ENCODE results near the gene OR10S1.
"Not testable (repeated sequence)": the region's sequence is repeated elsewhere in the genome, so short reads cannot be mapped to it uniquely, and the experiment has no call there.

The OR10S1 gene, protein sequence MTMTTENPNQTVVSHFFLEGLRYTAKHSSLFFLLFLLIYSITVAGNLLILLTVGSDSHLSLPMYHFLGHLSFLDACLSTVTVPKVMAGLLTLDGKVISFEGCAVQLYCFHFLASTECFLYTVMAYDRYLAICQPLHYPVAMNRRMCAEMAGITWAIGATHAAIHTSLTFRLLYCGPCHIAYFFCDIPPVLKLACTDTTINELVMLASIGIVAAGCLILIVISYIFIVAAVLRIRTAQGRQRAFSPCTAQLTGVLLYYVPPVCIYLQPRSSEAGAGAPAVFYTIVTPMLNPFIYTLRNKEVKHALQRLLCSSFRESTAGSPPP

DNA sequence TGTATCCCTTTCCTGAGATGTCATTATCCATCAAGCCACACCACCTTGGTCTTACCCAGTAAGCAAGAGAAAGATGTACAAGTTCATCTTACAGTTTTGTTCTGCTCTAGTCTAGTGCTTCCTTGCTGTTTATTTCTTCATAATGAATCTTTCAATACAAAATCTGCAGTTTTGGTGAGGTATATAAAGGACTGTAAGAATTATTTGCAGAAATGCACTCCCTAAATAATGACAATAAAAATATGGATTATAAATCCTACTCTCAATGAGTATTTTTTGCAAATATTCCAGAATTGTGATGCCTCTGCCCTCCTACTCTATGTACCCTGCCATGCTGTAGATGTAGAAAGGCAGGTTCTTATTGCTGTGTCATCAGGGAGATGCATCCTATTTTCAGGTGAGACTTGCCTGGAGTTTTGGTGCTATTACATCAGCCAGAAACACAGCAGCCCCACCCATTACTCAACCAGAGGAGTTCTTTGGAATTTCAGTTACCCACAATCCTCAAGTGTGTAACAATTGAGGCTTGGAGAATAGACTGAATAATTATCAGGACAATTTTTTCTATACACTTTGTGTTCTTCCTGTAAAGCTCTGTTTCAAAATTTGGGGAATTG is at the start of gene OR10S1:
Gene OR10S1, minus strand, starts transcription at position 51 of the 617 bp plus-strand sequence. CDS start 117 bp downstream, outside the sequence.
- DNase-seq: no peak

DNA sequence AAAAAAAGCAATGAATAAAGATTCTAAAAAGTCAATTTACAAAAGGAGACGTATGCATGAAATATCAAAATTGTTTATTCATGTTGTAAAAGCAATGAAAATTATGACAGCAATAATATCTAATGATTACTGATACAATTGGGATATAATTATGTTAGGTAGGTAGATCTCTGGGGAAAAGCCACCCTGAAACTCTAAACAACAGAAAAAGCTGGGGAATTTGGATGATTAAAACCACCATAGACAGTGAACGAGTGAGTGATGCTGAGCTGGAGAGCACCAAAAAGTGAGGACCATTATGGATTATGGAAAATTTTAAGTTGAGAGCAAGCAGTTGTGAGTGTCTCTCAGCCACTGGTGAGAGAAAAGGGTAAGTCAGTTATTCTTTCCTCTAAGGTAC is 48.9 kb upstream of the OR10S1 start, which contains the start of gene OR10G8:
Gene OR10G8, plus strand, starts transcription at position 301 of the 400 bp plus-strand sequence. CDS start 2,825 bp downstream, outside the sequence.
- DNase-seq: no peak

DNA sequence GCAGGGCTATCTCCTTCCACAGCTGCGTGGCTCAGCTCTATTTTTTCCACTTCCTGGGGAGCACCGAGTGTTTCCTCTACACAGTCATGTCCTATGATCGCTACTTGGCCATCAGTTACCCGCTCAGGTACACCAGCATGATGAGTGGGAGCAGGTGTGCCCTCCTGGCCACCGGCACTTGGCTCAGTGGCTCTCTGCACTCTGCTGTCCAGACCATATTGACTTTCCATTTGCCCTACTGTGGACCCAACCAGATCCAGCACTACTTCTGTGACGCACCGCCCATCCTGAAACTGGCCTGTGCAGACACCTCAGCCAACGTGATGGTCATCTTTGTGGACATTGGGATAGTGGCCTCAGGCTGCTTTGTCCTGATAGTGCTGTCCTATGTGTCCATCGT is 38.3 kb upstream of the OR10S1 start:
- not testable (repeated sequence) for DNase-seq

DNA sequence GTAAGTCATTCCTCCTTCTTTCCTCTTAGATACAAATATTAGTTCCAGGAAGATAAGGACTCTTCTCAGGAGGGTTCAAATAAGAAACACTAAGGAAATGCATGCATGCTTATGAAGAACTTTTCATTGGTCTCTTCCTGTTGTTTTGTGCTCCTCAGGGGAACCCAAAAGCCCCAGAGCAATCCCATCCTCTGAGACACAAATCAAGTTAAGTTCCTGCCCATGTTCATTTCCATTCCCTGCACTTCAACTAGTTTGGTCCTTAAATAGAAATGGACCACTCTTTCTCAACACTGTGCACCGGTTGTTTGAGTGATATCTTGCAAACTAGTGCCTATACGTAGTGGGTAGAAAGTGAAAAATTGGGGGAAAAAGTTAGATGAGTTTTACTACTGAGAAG is 35.1 kb upstream of the OR10S1 start, which contains the start of gene OR10G4:
Gene OR10G4, plus strand, starts transcription at position 301 of the 400 bp plus-strand sequence. CDS start 2,578 bp downstream, outside the sequence.
- DNase-seq: no peak

DNA sequence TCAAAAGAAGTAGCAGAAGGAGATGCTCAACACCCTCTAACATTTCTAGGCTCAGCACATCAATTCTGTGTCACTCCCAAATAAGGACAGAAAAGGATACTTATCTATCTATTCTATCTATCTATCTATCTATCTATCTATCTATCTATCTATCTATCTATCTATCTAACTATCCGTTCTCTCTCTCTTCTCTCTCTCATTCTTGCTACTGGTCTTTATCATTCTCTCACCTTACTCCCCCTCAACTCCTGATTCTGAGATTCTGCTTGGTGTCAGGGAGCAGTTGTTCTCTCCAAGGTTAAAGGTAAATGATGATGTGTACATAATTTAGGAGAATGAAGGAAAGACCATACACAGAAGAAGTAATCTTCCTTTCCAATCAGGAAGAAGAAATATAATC is 17.5 kb upstream of the OR10S1 start, which contains the start of gene OR10G6:
Gene OR10G6, minus strand, starts transcription at position 43 of the 400 bp plus-strand sequence. Its CDS starts 0 bp downstream, at position 43.
- DNase-seq: no peak

DNA sequence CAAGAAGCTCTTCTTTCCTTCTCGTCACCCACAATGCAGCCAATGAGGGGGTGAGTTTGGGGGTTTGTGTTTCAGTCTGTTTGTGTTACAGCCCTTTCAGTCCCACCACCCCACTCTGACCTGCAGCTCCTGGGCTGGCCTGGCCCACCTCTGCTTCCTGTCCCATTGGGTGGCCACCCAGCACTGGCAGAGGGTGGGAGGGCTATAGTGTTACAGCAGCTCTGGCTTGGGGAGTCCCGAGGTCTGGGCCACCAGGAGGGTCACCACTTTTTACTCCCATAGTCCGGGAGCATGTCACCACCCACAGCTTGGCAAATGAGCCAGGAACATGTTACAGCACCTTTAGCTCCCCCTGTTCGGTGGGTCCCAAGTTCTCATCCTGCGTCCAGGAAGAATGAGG is 1.7 kb upstream of the OR10S1 start:
- DNase-seq: no peak

DNA sequence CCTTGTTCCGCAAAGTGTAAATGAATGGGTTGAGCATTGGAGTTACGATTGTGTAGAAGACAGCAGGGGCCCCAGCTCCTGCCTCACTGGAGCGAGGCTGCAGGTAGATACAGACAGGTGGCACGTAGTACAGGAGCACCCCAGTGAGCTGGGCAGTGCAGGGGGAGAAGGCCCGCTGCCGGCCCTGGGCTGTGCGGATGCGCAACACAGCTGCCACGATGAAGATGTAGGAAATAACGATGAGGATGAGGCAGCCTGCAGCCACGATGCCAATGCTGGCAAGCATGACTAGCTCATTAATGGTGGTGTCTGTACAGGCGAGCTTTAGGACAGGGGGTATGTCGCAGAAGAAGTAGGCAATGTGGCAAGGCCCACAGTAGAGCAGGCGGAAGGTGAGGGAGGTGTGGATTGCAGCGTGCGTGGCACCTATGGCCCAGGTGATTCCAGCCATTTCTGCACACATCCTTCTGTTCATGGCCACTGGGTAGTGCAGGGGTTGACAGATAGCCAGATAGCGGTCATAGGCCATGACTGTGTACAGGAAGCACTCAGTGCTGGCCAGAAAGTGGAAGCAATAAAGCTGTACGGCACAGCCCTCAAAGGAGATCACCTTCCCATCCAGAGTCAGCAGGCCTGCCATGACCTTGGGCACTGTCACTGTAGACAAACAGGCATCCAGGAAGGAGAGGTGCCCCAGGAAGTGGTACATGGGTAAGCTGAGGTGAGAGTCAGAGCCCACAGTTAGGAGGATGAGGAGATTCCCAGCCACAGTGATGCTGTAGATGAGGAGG is 616 bp downstream of the OR10S1 start:
- no peak for DNase-seq

DNA sequence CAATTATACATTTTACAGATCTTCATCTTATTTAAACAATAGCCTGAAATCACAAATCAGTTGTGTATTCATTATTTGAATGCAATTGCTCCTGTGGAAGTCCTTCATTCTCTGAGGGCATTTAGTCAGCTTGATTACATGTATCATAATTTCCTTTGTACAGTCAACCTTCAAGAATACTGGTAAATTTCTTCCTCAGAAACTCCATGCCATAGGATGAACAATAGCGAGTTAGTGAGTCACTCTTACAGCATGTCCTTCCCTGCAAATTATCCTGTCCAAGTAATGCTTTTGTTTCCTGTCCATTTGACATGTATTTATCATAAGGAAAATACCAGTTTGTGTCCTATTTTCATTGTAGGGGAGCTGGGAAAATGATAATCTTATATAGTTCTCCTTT is 3.8 kb downstream of the OR10S1 start:
- peak; percentile 76 for DNase-seq

DNA sequence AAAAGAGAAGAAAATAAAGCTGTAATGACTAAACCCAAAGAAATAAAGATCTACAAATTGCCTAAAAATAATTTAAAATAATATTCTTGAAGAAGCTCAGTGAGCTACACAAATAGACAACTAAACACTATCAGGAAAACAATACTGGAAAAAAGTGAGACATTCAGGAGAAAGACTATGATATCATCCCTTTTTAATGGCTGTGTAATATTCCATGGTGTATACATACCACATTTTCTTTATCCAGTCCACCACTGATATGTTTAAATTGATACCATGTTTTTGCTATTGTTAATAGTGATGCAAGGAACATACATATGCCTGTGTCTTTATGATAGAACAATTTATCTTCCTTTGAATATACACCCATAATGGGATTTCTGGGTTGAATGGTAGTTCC is 20.8 kb downstream of the OR10S1 start:
- DNase-seq: no peak

DNA sequence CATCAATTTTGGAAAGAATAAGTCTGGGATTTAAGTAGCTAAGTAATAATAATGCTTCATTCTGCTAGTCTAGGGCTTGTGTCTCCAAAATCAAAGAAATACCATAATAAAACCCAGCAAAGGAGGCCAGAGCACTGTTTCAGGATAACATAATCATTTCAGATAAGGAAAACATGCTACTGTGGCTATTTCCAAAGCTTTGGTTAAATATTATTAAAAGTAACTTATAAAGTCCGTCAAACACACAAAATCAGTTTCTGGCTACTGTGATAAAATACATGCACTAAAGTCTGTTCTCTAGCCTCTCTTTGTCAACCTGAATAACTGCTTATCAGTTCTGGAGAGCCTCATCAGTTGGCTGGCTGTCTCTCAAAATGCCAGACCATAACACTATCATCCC is 32.4 kb downstream of the OR10S1 start:
- DNase-seq: no peak

DNA sequence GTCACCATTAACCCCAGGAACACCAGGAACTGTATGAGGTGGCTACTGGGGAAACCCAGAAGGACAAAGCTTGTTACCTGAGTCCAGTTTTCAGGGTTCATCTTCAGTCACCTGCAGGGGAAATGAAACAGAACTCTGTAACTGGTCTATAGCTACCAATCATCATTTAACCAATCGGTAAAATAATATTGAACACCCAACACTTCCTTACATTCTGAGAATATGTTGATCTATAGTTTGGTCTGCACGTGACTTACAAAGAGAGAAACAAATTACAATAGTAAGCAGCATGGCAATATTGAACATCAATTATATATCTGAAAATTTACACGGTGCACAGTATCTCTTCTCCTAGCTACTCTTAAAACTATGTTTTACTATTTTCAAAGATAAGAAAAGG is 33.8 kb downstream of the OR10S1 start, which contains the start of gene OR6T1:
Gene OR6T1, minus strand, starts transcription at position 101 of the 400 bp plus-strand sequence. Its CDS starts 0 bp downstream, at position 101.
- no peak for DNase-seq

DNA sequence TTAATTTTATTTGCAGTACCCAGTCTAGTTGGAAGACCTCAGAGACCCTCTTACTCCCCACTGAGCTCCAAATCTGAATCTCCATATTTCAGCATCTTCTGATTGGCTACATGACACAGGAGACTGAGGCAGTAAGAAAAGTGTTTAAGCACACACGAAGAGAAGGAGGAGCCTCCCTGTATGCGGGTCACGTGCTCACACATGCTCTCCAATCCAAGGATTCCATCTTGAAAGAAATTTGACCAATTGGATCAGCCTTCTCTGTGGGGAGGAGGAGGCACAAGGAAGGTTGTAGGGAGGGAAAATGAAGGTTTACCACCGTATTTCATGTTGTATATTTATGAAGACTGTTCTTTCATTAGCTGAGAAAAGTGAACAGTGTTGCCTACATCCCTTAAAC is 35.2 kb downstream of the OR10S1 start:
- no peak for DNase-seq

DNA sequence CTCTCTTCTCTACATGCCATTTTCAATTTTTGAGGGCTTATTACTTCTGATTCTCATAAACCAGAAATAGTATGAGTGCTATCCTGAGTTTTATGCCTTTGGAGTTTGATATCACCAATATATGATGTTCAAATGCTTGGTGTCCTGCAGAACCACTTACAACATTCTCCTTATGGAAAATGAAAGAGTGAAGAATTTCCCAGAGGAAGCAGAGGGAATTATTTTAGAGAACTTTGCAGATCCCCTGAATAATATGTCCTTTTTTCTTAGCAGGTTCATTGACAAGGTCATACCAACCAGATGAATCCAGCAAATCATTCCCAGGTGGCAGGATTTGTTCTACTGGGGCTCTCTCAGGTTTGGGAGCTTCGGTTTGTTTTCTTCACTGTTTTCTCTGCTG is 38.3 kb downstream of the OR10S1 start, which contains the start of gene OR4D5:
Gene OR4D5, plus strand, starts transcription at position 301 of the 400 bp plus-strand sequence. Its CDS starts 0 bp downstream, at position 301.
- DNase-seq: no peak
